ENCODE results near the gene PLAU.
"Not testable (repeated sequence)": the region's sequence is repeated elsewhere in the genome, so short reads cannot be mapped to it uniquely, and the experiment has no call there.

PLAU gene

GRCh38 chr10:73895381-73895780, 15.6 kb upstream of the PLAU start:
- DNase-seq (ENCODE audit: extremely low read depth in 1 of 2, low read depth in 1 of 2) = not testable (repeated sequence)

- DNase-seq (ENCODE audit: extremely low read depth in 1 of 2, low read depth in 1 of 2) = no peak
These were observed 13.2 kb upstream of the PLAU start for GRCh38 chr10:73897693-73898092.

GRCh38 chr10:73898730-73899410, 12.1 kb upstream of the PLAU start:
- DNase-seq (ENCODE audit: extremely low read depth in 1 of 2, low read depth in 1 of 2) = no peak

- DNase-seq (ENCODE audit: extremely low read depth in 1 of 2, low read depth in 1 of 2) = no peak
These were observed 11.5 kb upstream of the PLAU start for GRCh38 chr10:73899423-73899822.

GRCh38 chr10:73900064-73900463, 10.9 kb upstream of the PLAU start:
- DNase-seq (ENCODE audit: extremely low read depth in 1 of 2, low read depth in 1 of 2) = no peak

- no peak for DNase-seq (ENCODE audit: extremely low read depth in 1 of 2, low read depth in 1 of 2)
These were observed 9.7 kb upstream of the PLAU start for GRCh38 chr10:73901261-73901660.

- no peak for DNase-seq (ENCODE audit: extremely low read depth in 1 of 2, low read depth in 1 of 2)
These were observed 8.6 kb upstream of the PLAU start for GRCh38 chr10:73902351-73902750.

GRCh38 chr10:73905256-73906020, 5.5 kb upstream of the PLAU start:
- DNase-seq (ENCODE audit: extremely low read depth in 1 of 2, low read depth in 1 of 2) = no peak

GRCh38 chr10:73906524-73907447, 4.1 kb upstream of the PLAU start:
- no peak for DNase-seq (ENCODE audit: extremely low read depth in 1 of 2, low read depth in 1 of 2)

- DNase-seq (ENCODE audit: extremely low read depth in 1 of 2, low read depth in 1 of 2) = no peak
These were observed 3.0 kb upstream of the PLAU start for GRCh38 chr10:73907841-73908517.

GRCh38 chr10:73908853-73909539, 1.9 kb upstream of the PLAU start:
- no peak for DNase-seq (ENCODE audit: extremely low read depth in 1 of 2, low read depth in 1 of 2)

- DNase-seq (ENCODE audit: extremely low read depth in 1 of 2, low read depth in 1 of 2) = no peak
These were observed 1.3 kb upstream of the PLAU start for GRCh38 chr10:73909540-73910115.

GRCh38 chr10:73910401-73910763, 550 bp upstream of the PLAU start:
- DNase-seq (ENCODE audit: extremely low read depth in 1 of 2, low read depth in 1 of 2) = no peak

- DNase-seq (ENCODE audit: extremely low read depth in 1 of 2, low read depth in 1 of 2) = no peak
These were observed 647 bp downstream of the PLAU start for GRCh38 chr10:73911553-73912004.

GRCh38 chr10:73914036-73914435, 3.1 kb downstream of the PLAU start:
- DNase-seq (ENCODE audit: extremely low read depth in 1 of 2, low read depth in 1 of 2) = no peak

- no peak for DNase-seq (ENCODE audit: extremely low read depth in 1 of 2, low read depth in 1 of 2)
These were observed 4.4 kb downstream of the PLAU start for GRCh38 chr10:73915206-73915851.

- DNase-seq (ENCODE audit: extremely low read depth in 1 of 2, low read depth in 1 of 2) = no peak
These were observed 6.0 kb downstream of the PLAU start for GRCh38 chr10:73916761-73917470.

GRCh38 chr10:73917566-73918305, 6.8 kb downstream of the PLAU start:
- DNase-seq (ENCODE audit: extremely low read depth in 1 of 2, low read depth in 1 of 2) = no peak
